Tibial nerve (tissue), 4 donors: Measurements from ENCODE around the gene SPG21.

Source experiments
- EP300 ChIP-seq, 2 donors: sonication (generic); formaldehyde crosslinking; IDR thresholded peaks; one replicate each; pipeline ENCODE4 v1.6.1; 2017; ENCODE audit warnings: antibody characterized with exemption in 2 of 2, mild to moderate bottlenecking in 1 of 2
- POLR2A ChIP-seq, 2 donors: fragments of 450-650 bp; IDR thresholded peaks; one replicate each; pipeline ENCODE4 v1.6.1; 2017; ENCODE audit warnings: antibody characterized with exemption in 2 of 2, mild to moderate bottlenecking in 2 of 2, moderate library complexity in 2 of 2
- TF ChIP-seq, protein P1 (sequence below), 5 experiments: fragments of 200-600 bp in 3 of 5; fragments of 450-650 bp in 2 of 5; sonication (generic) in 3 of 5; IDR thresholded peaks; one replicate each; pipeline ENCODE4 v1.5.1; 2016 to 2019; ENCODE audit warnings: antibody characterized with exemption in 5 of 5, mild to moderate bottlenecking in 3 of 5, moderate library complexity in 2 of 5

DNA sequence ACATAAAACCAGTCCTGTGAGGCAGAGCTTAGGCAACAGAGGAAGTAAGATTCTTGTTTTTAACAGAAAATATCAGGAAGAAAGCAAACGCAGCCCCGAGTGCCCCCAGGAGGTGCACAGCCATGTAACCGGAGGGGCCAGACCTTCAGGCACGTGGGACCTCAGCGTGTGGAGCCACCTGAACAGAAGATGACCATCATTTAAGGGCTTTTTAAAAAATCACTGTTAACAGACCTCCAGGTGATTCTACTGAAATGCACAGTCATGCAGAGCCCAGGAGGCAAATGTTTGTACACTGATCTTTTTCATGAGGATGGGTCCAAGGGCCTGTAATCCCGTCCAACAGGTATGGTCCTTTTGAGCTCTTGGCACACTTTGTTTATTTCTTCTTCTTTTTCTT is 38.8 kb downstream of the SPG21 start:
- TF ChIP-seq, protein P1, sequence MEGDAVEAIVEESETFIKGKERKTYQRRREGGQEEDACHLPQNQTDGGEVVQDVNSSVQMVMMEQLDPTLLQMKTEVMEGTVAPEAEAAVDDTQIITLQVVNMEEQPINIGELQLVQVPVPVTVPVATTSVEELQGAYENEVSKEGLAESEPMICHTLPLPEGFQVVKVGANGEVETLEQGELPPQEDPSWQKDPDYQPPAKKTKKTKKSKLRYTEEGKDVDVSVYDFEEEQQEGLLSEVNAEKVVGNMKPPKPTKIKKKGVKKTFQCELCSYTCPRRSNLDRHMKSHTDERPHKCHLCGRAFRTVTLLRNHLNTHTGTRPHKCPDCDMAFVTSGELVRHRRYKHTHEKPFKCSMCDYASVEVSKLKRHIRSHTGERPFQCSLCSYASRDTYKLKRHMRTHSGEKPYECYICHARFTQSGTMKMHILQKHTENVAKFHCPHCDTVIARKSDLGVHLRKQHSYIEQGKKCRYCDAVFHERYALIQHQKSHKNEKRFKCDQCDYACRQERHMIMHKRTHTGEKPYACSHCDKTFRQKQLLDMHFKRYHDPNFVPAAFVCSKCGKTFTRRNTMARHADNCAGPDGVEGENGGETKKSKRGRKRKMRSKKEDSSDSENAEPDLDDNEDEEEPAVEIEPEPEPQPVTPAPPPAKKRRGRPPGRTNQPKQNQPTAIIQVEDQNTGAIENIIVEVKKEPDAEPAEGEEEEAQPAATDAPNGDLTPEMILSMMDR (IDR thresholded peaks at IDR 0.05), result no peak
- TF ChIP-seq POLR2A (IDR thresholded peaks at IDR 0.05), result no peak
- TF ChIP-seq EP300 (IDR thresholded peaks at IDR 0.05), result no peak
